ENCODE measurements around the gene IL17REL. TPM values are rescaled to one million over a fixed set of nuclear protein-coding genes. Genes with fewer than 3 reads are reported as not detected.

IL17REL gene
- total and polyA plus RNA-seq, 2 of the 13 experiments (the other 11 are each of a cell fraction or from before 2014, with no cell fraction given) = not detected

- no peak for TF ChIP-seq KLF15 (CRISPR knock-in tag; IDR thresholded peaks at IDR 0.05; ENCODE audit: borderline replicate concordance)
- no peak for TF ChIP-seq NFE2L1 (CRISPR knock-in tag; IDR thresholded peaks at IDR 0.05; ENCODE audit: borderline replicate concordance)
- no peak for TF ChIP-seq SP1 (IDR thresholded peaks at IDR 0.05)
- no peak for TF ChIP-seq SP1 (CRISPR knock-in tag; IDR thresholded peaks at IDR 0.05)
- no peak for TF ChIP-seq ZNF609 (CRISPR knock-in tag; IDR thresholded peaks at IDR 0.05; ENCODE audit: borderline replicate concordance)
- TF ChIP-seq CHCHD3 (CRISPR knock-in tag; IDR thresholded peaks at IDR 0.05) = 0 out of 2 replicates have a peak, but pooled peaks have one; percentile 66
- TF ChIP-seq, protein P1, sequence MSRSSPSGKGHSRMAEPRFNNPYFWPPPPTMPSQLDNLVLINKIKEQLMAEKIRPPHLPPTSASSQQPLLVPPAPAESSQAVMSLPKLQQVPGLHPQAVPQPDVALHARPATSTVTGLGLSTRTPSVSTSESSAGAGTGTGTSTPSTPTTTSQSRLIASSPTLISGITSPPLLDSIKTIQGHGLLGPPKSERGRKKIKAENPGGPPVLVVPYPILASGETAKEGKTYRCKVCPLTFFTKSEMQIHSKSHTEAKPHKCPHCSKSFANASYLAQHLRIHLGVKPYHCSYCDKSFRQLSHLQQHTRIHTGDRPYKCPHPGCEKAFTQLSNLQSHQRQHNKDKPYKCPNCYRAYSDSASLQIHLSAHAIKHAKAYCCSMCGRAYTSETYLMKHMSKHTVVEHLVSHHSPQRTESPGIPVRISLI (CRISPR knock-in tag; IDR thresholded peaks at IDR 0.05; ENCODE audit: borderline replicate concordance) = no peak
- TF ChIP-seq DMAP1 (CRISPR knock-in tag; IDR thresholded peaks at IDR 0.05) = no peak
- no peak for TF ChIP-seq CERS6 (CRISPR knock-in tag; IDR thresholded peaks at IDR 0.05)
- no peak for TF ChIP-seq DPF2 (CRISPR knock-in tag; IDR thresholded peaks at IDR 0.05; ENCODE audit: borderline replicate concordance, low read depth)
- no peak for TF ChIP-seq KLF9 (CRISPR knock-in tag; IDR thresholded peaks at IDR 0.05; ENCODE audit: low read depth)
- no peak for TF ChIP-seq NFIB (CRISPR knock-in tag; IDR thresholded peaks at IDR 0.05; ENCODE audit: borderline replicate concordance)
- TF ChIP-seq DR1 (CRISPR knock-in tag; IDR thresholded peaks at IDR 0.05) = no peak
- no peak for TF ChIP-seq ZKSCAN5 (CRISPR knock-in tag; IDR thresholded peaks at IDR 0.05)
- 0 out of 2 replicates have a peak, but pooled peaks have one; percentile 31 for TF ChIP-seq SP5 (CRISPR knock-in tag; IDR thresholded peaks at IDR 0.05; ENCODE audit: borderline replicate concordance, low read depth)
- TF ChIP-seq, protein P2, sequence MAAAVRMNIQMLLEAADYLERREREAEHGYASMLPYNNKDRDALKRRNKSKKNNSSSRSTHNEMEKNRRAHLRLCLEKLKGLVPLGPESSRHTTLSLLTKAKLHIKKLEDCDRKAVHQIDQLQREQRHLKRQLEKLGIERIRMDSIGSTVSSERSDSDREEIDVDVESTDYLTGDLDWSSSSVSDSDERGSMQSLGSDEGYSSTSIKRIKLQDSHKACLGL (CRISPR knock-in tag; IDR thresholded peaks at IDR 0.05) = no peak; the same call in 1 of the 2 replicates
- no peak for TF ChIP-seq KLF11 (CRISPR knock-in tag; IDR thresholded peaks at IDR 0.05)
- no peak for TF ChIP-seq ZNF20 (CRISPR knock-in tag; IDR thresholded peaks at IDR 0.05)
These were observed 41.1 kb downstream of the IL17REL start (continued) for GRCh38 chr22:49971232-49972162.

Data from HepG2 (cell line).